ENCODE measurements around the gene LYL1.
A peak's percentile ranks its signal among the peaks of the same experiment; 100 is the strongest.

- TF ChIP-seq POLR2AphosphoS5 (IDR thresholded peaks at IDR 0.05; ENCODE audit: control insufficient read depth, insufficient read depth, low read depth, low read length), result 0 out of 2 replicates have a peak, but pooled peaks have one; percentile 4
- TF ChIP-seq CHD1 (IDR thresholded peaks at IDR 0.05; ENCODE audit: low read length), result no peak
- TF ChIP-seq ZFP1 (CRISPR knock-in tag; IDR thresholded peaks at IDR 0.05), result no peak
- TF ChIP-seq HDAC6 (IDR thresholded peaks at IDR 0.05; ENCODE audit: low read depth, low read length), result no peak
- no peak for TF ChIP-seq CTCF (IDR thresholded peaks at IDR 0.05 in 2 of 3, conservative IDR thresholded peaks at IDR 0.05 in 1 of 3; ENCODE audit: insufficient read depth in 2 of 3, low read depth in 1 of 3, low read length in 3 of 3)
- no peak for TF ChIP-seq FOXM1 (IDR thresholded peaks at IDR 0.05; ENCODE audit: low read depth)
- no peak for TF ChIP-seq FOXM1 (CRISPR knock-in tag; IDR thresholded peaks at IDR 0.05; ENCODE audit: low read depth)
- TF ChIP-seq JUND (IDR thresholded peaks at IDR 0.05; ENCODE audit: borderline replicate concordance, low read depth, low read length), result no peak
- TF ChIP-seq JUND (tag; IDR thresholded peaks at IDR 0.05; ENCODE audit: borderline replicate concordance, low read depth, low read length), result no peak
- no peak for TF ChIP-seq ZNF384 (IDR thresholded peaks at IDR 0.05; ENCODE audit: low read depth, low read length)
- no peak for TF ChIP-seq KDM2B (CRISPR knock-in tag; IDR thresholded peaks at IDR 0.05)
- TF ChIP-seq ARID1B (IDR thresholded peaks at IDR 0.05), result no peak
- no peak for TF ChIP-seq ZNF282 (CRISPR knock-in tag; IDR thresholded peaks at IDR 0.05)
- no peak for TF ChIP-seq ZNF311 (CRISPR knock-in tag; IDR thresholded peaks at IDR 0.05)
- no peak for TF ChIP-seq NBN (IDR thresholded peaks at IDR 0.05; ENCODE audit: low read depth)
- no peak for TF ChIP-seq ZNF274 (IDR thresholded peaks at IDR 0.05; ENCODE audit: borderline replicate concordance, low read depth, low read length)
Measured at GRCh38 chr19:13120817-13121216, 18.2 kb upstream of the LYL1 start.

All from K562 (cell line).